ENCODE measurements around the gene SLC35F1.

GRCh38 chr6:117861545-117861944, 45.5 kb upstream of the SLC35F1 start:
- TF ChIP-seq, protein P1, sequence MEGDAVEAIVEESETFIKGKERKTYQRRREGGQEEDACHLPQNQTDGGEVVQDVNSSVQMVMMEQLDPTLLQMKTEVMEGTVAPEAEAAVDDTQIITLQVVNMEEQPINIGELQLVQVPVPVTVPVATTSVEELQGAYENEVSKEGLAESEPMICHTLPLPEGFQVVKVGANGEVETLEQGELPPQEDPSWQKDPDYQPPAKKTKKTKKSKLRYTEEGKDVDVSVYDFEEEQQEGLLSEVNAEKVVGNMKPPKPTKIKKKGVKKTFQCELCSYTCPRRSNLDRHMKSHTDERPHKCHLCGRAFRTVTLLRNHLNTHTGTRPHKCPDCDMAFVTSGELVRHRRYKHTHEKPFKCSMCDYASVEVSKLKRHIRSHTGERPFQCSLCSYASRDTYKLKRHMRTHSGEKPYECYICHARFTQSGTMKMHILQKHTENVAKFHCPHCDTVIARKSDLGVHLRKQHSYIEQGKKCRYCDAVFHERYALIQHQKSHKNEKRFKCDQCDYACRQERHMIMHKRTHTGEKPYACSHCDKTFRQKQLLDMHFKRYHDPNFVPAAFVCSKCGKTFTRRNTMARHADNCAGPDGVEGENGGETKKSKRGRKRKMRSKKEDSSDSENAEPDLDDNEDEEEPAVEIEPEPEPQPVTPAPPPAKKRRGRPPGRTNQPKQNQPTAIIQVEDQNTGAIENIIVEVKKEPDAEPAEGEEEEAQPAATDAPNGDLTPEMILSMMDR (IDR thresholded peaks at IDR 0.05), result no peak
- no peak for TF ChIP-seq POLR2A (IDR thresholded peaks at IDR 0.05)
